Activated T-cell treated with anti-CD3 and anti-CD28 coated beads, Interleukin-2, amount 50 U/mL, for 48 hours (primary cell): ENCODE results near the gene STYK1.
A peak's percentile ranks its signal among the peaks of the same experiment; 100 is the strongest.

Experiments used
- DNase-seq, 2 experiments: peaks; one replicate each; pipeline ENCODE4 v3.0.0-alpha.2; 2020

STYK1 gene

GRCh38 chr12:10673659-10674384, at the start of gene STYK1:
STYK1 (minus strand) TSS chr12:10674052; CDS start chr12:10634618, 39,434 bp downstream.
- peak; percentile 84 to 86 for DNase-seq

GRCh38 chr12:10722905-10723746, 49.3 kb upstream of the STYK1 start, which contains the start of gene YBX3:
YBX3 (minus strand) TSS chr12:10723323; CDS start chr12:10723111, 212 bp downstream.
- peak; percentile 68 to 71 for DNase-seq

- peak; percentile 72 to 76 for DNase-seq
Measured at GRCh38 chr12:10722502-10722904, 48.7 kb upstream of the STYK1 start.

- DNase-seq: peak in 1 of 2 experiments; percentile 72
Measured at GRCh38 chr12:10721651-10722501, 48.0 kb upstream of the STYK1 start.

- DNase-seq: no peak
Measured at GRCh38 chr12:10720974-10721650, 47.3 kb upstream of the STYK1 start.

GRCh38 chr12:10719482-10719881, 45.6 kb upstream of the STYK1 start:
- no peak for DNase-seq

- DNase-seq: no peak
Measured at GRCh38 chr12:10718279-10718821, 44.5 kb upstream of the STYK1 start.

GRCh38 chr12:10717410-10717809, 43.6 kb upstream of the STYK1 start:
- DNase-seq: no peak

- DNase-seq: no peak
Measured at GRCh38 chr12:10716704-10717315, 43.0 kb upstream of the STYK1 start.

- DNase-seq: no peak
Measured at GRCh38 chr12:10716277-10716676, 42.4 kb upstream of the STYK1 start.

GRCh38 chr12:10715491-10715890, 41.6 kb upstream of the STYK1 start:
- no peak for DNase-seq

GRCh38 chr12:10709808-10710207, 36.0 kb upstream of the STYK1 start:
- no peak for DNase-seq

GRCh38 chr12:10708862-10709261, 35.0 kb upstream of the STYK1 start:
- no peak for DNase-seq

GRCh38 chr12:10705655-10706054, 31.8 kb upstream of the STYK1 start:
- DNase-seq: no peak

- no peak for DNase-seq
Measured at GRCh38 chr12:10701843-10702242, 28.0 kb upstream of the STYK1 start.

- DNase-seq: peak; percentile 27 to 39
Measured at GRCh38 chr12:10701131-10701681, 27.4 kb upstream of the STYK1 start.

- DNase-seq: no peak
Measured at GRCh38 chr12:10700581-10700980, 26.7 kb upstream of the STYK1 start.

- no peak for DNase-seq
Measured at GRCh38 chr12:10697862-10698261, 24.0 kb upstream of the STYK1 start.

GRCh38 chr12:10697156-10697555, 23.3 kb upstream of the STYK1 start:
- DNase-seq: no peak

GRCh38 chr12:10690906-10691305, 17.1 kb upstream of the STYK1 start:
- DNase-seq: no peak

- DNase-seq: no peak
Measured at GRCh38 chr12:10689146-10689545, 15.3 kb upstream of the STYK1 start.
